Neuronal stem cell (in vitro differentiated cells): Measurements from ENCODE around the gene FOSL2.

Source experiments
- DNase-seq: peaks from one replicate; pipeline ENCODE4 v3.0.0-alpha.2; 2013; ENCODE audit warnings: low spot score
- H2AFZ ChIP-seq: one replicate; pipeline ENCODE4 v1.6.1; 2013; ENCODE audit warnings: mild to moderate bottlenecking, low read length, inconsistent platforms
- H2AK5ac ChIP-seq: 2 replicates; pipeline ENCODE4 v1.6.1; 2013; ENCODE audit warnings: low read depth, mild to moderate bottlenecking, inconsistent platforms, low read length, moderate library complexity, mixed read lengths
- H2BK120ac ChIP-seq: 2 replicates; pipeline ENCODE4 v1.6.1; 2013; ENCODE audit warnings: low read depth, mild to moderate bottlenecking, inconsistent platforms, low read length, moderate library complexity, mixed read lengths
- H2BK12ac ChIP-seq: one replicate; pipeline ENCODE4 v1.6.1; 2013; ENCODE audit warnings: low read length, inconsistent platforms
- H2BK15ac ChIP-seq: 2 replicates; pipeline ENCODE4 v1.6.1; 2013; ENCODE audit warnings: mild to moderate bottlenecking, low read length, inconsistent platforms, mixed read lengths
- H2BK5ac ChIP-seq: one replicate; pipeline ENCODE4 v1.6.1; 2013; ENCODE audit warnings: inconsistent platforms, mild to moderate bottlenecking, low read length, moderate library complexity
- H3K14ac ChIP-seq: one replicate; pipeline ENCODE4 v1.6.1; 2013; ENCODE audit warnings: low read length, inconsistent platforms
- H3K18ac ChIP-seq: 2 replicates; pipeline ENCODE4 v1.6.1; 2013; ENCODE audit warnings: low read length, inconsistent platforms
- H3K23ac ChIP-seq: 2 replicates; pipeline ENCODE4 v1.6.1; 2013; ENCODE audit warnings: low read depth, mild to moderate bottlenecking, mixed read lengths, low read length, inconsistent platforms; ENCODE audit not compliant: poor library complexity
- H3K27ac ChIP-seq: replicated peaks from 3 replicates; pipeline ENCODE4 v1.5.1; 2013; ENCODE audit warnings: low read length, inconsistent platforms
- H3K27me3 ChIP-seq, 3 experiments: 2 replicates each; pipeline ENCODE4 v1.6.1; 2013; ENCODE audit warnings: low read length in 3 of 3, mild to moderate bottlenecking in 2 of 3, inconsistent platforms in 1 of 3, low read depth in 1 of 3, mixed read lengths in 1 of 3, moderate library complexity in 1 of 3; ENCODE audit not compliant: control insufficient read depth in 3 of 3, insufficient read depth in 3 of 3
- H3K36me3 ChIP-seq, 2 donors: replicated peaks in 1 of 2; 2 replicates each; pipeline ENCODE4 v1.6.1; 2013; ENCODE audit warnings: low read length in 2 of 2; ENCODE audit not compliant: control insufficient read depth in 2 of 2, insufficient read depth in 2 of 2
- H3K4ac ChIP-seq: 2 replicates; pipeline ENCODE4 v1.6.1; 2013; ENCODE audit warnings: inconsistent platforms, mild to moderate bottlenecking, low read length, moderate library complexity
- H3K4me1 ChIP-seq, 2 donors: 1 replicate in 1 of 2; 2 replicates in 1 of 2; pipeline ENCODE4 v1.6.1; 2013; ENCODE audit warnings: low read length in 2 of 2, low read depth in 1 of 2; ENCODE audit not compliant: control insufficient read depth in 2 of 2, insufficient read depth in 1 of 2
- H3K4me2 ChIP-seq: one replicate; pipeline ENCODE4 v1.6.1; 2013; ENCODE audit warnings: mild to moderate bottlenecking, low read length, inconsistent platforms; ENCODE audit not compliant: insufficient read depth, poor library complexity, severe bottlenecking
- H3K4me3 ChIP-seq, 2 donors: 2 replicates each; pipeline ENCODE4 v1.5.1; 2013; ENCODE audit warnings: low read length in 2 of 2, mild to moderate bottlenecking in 2 of 2, inconsistent platforms in 1 of 2, moderate library complexity in 1 of 2
- H3K79me1 ChIP-seq: one replicate; pipeline ENCODE4 v1.6.1; 2013; ENCODE audit warnings: low read depth, mild to moderate bottlenecking, inconsistent platforms, low read length, moderate library complexity
- H3K9ac ChIP-seq: one replicate; pipeline ENCODE4 v1.6.1; 2013; ENCODE audit warnings: mild to moderate bottlenecking, low read depth, low read length, inconsistent platforms; ENCODE audit not compliant: poor library complexity
- H3K9me3 ChIP-seq, 2 donors: replicated peaks in 1 of 2; 2 replicates each; pipeline versions ENCODE3 to v1.6.1; 2013; ENCODE audit warnings: low read length in 2 of 2, mild to moderate bottlenecking in 2 of 2, inconsistent platforms in 1 of 2, low read depth in 1 of 2, mixed read lengths in 1 of 2, moderate library complexity in 1 of 2; ENCODE audit not compliant: control insufficient read depth in 2 of 2, insufficient read depth in 1 of 2
- H4K8ac ChIP-seq: one replicate; pipeline ENCODE4 v1.6.1; 2013; ENCODE audit warnings: low read depth, mild to moderate bottlenecking, inconsistent platforms, low read length, moderate library complexity
- H4K91ac ChIP-seq: one replicate; pipeline ENCODE4 v1.6.1; 2013; ENCODE audit warnings: low read length, low read depth, mild to moderate bottlenecking, inconsistent platforms; ENCODE audit not compliant: poor library complexity
- WGBS, 2 donors: extraction: QIAGEN DNeasy Blood & Tissue Kit; methylation state at CpG; one replicate each; pipeline ENCODE4 v1.1.7; 2013; ENCODE audit warnings: missing lambda C conversion rate in 2 of 2, mixed read lengths in 1 of 2; ENCODE audit not compliant: insufficient read length in 2 of 2, insufficient replicate concordance in 1 of 2; ENCODE audit errors: extremely low coverage in 2 of 2; 5-methylcytosine and 5-hydroxymethylcytosine counted together

FOSL2 gene

DNA sequence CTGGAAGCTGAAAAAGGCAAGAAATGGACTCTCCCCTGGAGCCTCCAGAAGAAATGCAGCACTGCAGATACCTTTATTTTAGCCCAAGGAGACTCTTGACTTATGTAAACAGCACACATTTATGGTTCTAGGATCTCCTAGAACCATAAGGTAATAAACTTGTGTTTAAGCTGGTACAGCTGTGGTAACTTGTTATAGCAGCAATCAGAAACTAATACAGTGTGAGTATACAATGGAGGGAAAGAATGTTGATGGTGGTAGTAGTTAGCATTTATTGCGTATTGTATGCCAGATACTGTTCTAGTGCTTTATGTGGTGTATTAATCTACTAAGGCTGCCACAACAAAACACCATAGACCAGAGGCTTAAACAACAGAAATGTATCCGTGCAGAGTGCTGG lies 40.6 kb downstream of the FOSL2 start:
- Histone ChIP-seq H3K14ac (no peak overlapping the region), H3K27me3 (peaks cover 0 to 9% (median 0%) of the 10 kb centered on the region in 3 experiments), H3K36me3 (no peaks in the 10 kb centered on the region), H3K4ac (no peak overlapping the region), H2AFZ (no peak overlapping the region), H3K27ac (no peak overlapping the region), H3K4me3 (no peak overlapping the region), H4K8ac (no peak overlapping the region), H3K9me3 (peaks cover 0 to 3% of the 10 kb centered on the region in 2 donors), H2BK120ac (no peak overlapping the region), H3K18ac (no peak overlapping the region), H2BK12ac (no peak overlapping the region), H3K23ac (no peak overlapping the region), H3K79me1 (no peaks in the 10 kb centered on the region), H2BK5ac (no peak overlapping the region), H3K4me2 (no peak overlapping the region), H3K4me1 (peaks cover 0 to 7% of the 10 kb centered on the region in 2 donors), H3K9ac (no peak overlapping the region), H4K91ac (no peak overlapping the region), H2AK5ac (no peak overlapping the region), H2BK15ac (no peak overlapping the region)
- DNase-seq: no peak
- no CpG with 5 or more reads among the region's 2 CpGs for WGBS, 2 donors

DNA sequence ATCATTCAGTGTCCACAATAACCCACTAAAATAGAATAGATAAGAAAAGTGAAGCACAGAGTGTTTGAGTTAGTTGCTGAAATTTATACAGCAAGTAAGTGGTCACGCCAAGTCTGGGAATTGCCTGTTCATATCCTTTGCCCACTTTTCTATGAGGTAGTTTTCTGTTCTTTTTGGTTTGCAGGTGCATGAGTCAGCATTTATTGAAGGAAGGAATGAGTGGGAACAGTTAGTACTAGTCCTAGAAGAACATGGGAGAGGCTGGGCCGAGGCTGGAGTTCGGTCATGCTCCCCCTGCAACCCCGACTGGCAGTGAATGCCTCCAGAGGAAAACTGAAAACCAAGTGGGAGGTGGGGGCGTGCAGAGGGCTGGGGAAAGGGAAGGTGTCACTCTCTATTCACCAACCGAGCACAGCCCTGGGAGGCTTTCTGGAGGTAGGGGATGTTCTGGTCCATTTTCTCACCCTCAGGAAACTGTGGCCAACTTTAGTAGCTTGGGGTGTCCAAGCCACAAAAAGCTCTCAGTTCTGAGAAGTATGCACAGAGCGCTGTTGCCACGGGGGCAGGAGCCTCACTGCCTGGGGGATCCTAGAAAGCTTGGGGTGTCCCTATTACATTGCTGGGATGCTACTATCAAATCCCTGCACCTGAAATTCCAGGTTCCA lies 41.4 kb downstream of the FOSL2 start:
- Histone ChIP-seq H3K4ac (no peak overlapping the region), H2BK12ac (no peak overlapping the region), H3K4me1 (peaks cover 0 to 7% of the 10 kb centered on the region in 2 donors), H3K18ac (no peak overlapping the region), H3K27me3 (peaks cover 0 to 9% (median 0%) of the 10 kb centered on the region in 3 experiments), H3K9me3 (peaks cover 0 to 3% of the 10 kb centered on the region in 2 donors), H3K27ac (no peak overlapping the region), H3K23ac (no peak overlapping the region), H2AFZ (no peak overlapping the region), H2AK5ac (no peak overlapping the region), H3K9ac (no peak overlapping the region), H2BK15ac (no peak overlapping the region), H3K4me2 (no peak overlapping the region), H3K36me3 (no peaks in the 10 kb centered on the region), H3K79me1 (no peaks in the 10 kb centered on the region), H2BK5ac (no peak overlapping the region), H3K4me3 (no peak overlapping the region), H3K14ac (no peak overlapping the region), H4K8ac (no peak overlapping the region), H2BK120ac (no peak overlapping the region), H4K91ac (no peak overlapping the region)
- no CpG with 5 or more reads among the region's 8 CpGs for WGBS, 2 donors
- DNase-seq: no peak

DNA sequence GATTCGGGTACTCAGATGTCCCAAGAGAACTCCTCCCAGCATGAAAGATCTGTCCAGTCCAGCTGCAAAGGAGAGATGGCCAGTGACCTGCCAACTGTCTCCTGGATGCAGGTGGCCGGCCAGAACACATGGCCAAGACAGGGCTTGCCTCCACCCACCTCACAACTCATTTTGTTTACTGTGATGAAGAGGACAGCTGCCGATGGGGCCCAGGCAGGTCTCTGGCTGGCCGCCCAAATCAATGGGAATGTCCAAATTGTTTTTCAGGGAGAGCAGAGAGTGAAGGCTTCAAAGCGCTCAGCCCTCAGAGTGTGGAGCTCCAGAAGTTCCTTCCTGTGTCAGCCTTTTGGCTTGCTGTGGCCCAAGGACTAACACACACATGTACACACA lies 41.9 kb downstream of the FOSL2 start:
- H3K4ac ChIP-seq: no peak overlapping the region
- no peak overlapping the region for H3K4me2 ChIP-seq
- no peak overlapping the region for H3K23ac ChIP-seq
- peaks cover 0 to 3% of the 10 kb centered on the region in 2 donors for H3K9me3 ChIP-seq
- H3K27ac ChIP-seq: no peak overlapping the region
- no peak overlapping the region for H4K8ac ChIP-seq
- WGBS, 2 donors: no CpG with 5 or more reads among the region's 5 CpGs
- H3K27me3 ChIP-seq: peaks cover 0 to 9% (median 0%) of the 10 kb centered on the region in 3 experiments
- no peak overlapping the region for H3K14ac ChIP-seq
- H4K91ac ChIP-seq: no peak overlapping the region
- no peak overlapping the region for H2AFZ ChIP-seq
- no peak for DNase-seq
- no peak overlapping the region for H2BK120ac ChIP-seq
- no peaks in the 10 kb centered on the region for H3K79me1 ChIP-seq
- no peak overlapping the region for H3K18ac ChIP-seq
- no peak overlapping the region for H2BK5ac ChIP-seq
- no peak overlapping the region for H2BK12ac ChIP-seq
- no peak overlapping the region for H2BK15ac ChIP-seq
- no peak overlapping the region for H2AK5ac ChIP-seq
- peaks cover 0 to 7% of the 10 kb centered on the region in 2 donors for H3K4me1 ChIP-seq
- no peak overlapping the region for H3K9ac ChIP-seq
- no peak overlapping the region for H3K4me3 ChIP-seq
- H3K36me3 ChIP-seq: no peaks in the 10 kb centered on the region

DNA sequence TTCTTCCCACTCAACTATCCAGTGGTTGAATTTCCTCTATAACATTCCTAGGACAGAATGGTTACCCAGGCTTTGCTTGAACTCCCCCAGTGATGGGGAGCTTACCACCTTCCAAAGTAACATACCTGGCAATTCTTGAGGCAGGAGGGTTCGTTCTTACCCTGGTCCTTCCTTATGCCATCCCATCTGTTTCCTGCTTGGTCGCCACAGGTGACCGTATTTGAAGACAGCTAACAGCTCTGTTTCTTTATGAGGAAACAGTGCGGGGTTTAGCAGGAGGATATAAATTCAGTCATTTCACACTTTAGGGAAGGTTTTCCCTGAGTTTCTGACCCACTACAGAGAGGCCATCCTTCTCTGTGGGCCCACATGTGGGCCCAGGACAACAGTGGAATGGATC lies 42.6 kb downstream of the FOSL2 start:
- no CpG with 5 or more reads among the region's 4 CpGs for WGBS, 2 donors
- Histone ChIP-seq H3K79me1 (no peaks in the 10 kb centered on the region), H2BK120ac (no peak overlapping the region), H3K4ac (no peak overlapping the region), H2BK5ac (no peak overlapping the region), H4K8ac (no peak overlapping the region), H3K27ac (no peak overlapping the region), H3K4me2 (no peak overlapping the region), H3K4me1 (peaks cover 0 to 7% of the 10 kb centered on the region in 2 donors), H3K18ac (no peak overlapping the region), H3K27me3 (peaks cover 0 to 4% (median 0%) of the 10 kb centered on the region in 3 experiments), H3K23ac (no peak overlapping the region), H3K14ac (no peak overlapping the region), H3K36me3 (no peaks in the 10 kb centered on the region), H2BK12ac (no peak overlapping the region), H2AK5ac (no peak overlapping the region), H3K9ac (no peak overlapping the region), H2BK15ac (no peak overlapping the region), H4K91ac (no peak overlapping the region), H2AFZ (no peak overlapping the region), H3K4me3 (no peak overlapping the region), H3K9me3 (peaks cover 0 to 3% of the 10 kb centered on the region in 2 donors)
- no peak for DNase-seq
